K562 (cell line): ENCODE results near the gene TRIM38. TPM values are rescaled to one million over a fixed set of nuclear protein-coding genes. Genes with fewer than 3 reads are reported as not detected.

Experiments used
- ARID3A ChIP-seq: IDR thresholded peaks from 2 replicates; pipeline ENCODE4 v1.6.1; 2012; ENCODE audit warnings: low read depth, low read length, improper control_type of control experiment, borderline replicate concordance
- ARID3B ChIP-seq: fragments of 250-450 bp; sonication (Bioruptor Pico); IDR thresholded peaks from 2 replicates; pipeline ENCODE4 v1.4.0; 2020; ENCODE audit warnings: borderline replicate concordance
- ARID4B ChIP-seq: sonication (generic); formaldehyde crosslinking; IDR thresholded peaks from 2 replicates; pipeline ENCODE4 v1.8.0; 2022; ENCODE audit warnings: mild to moderate bottlenecking, missing genetic modification reagents
- BCL6 ChIP-seq: fragments of 250-450 bp; sonication (Bioruptor Pico); IDR thresholded peaks from 2 replicates; pipeline ENCODE4 v1.4.0; 2020
- HDAC1 ChIP-seq, 2 experiments: fragments of 450-650 bp; IDR thresholded peaks; 2 replicates each; pipeline ENCODE4 v1.6.1; 2016 to 2017; ENCODE audit warnings: inconsistent platforms in 1 of 2, mild to moderate bottlenecking in 1 of 2, moderate library complexity in 1 of 2
- HMG20B ChIP-seq: fragments of 250-450 bp; sonication (Bioruptor Pico); IDR thresholded peaks from 2 replicates; pipeline ENCODE4 v1.5.0; 2021; ENCODE audit warnings: mild to moderate bottlenecking
- HNRNPL ChIP-seq: fragments of 200-400 bp; formaldehyde crosslinking; IDR thresholded peaks from 2 replicates; pipeline ENCODE4 v1.6.1; 2017; ENCODE audit warnings: low read depth, mild to moderate bottlenecking, low read length
- MECOM ChIP-seq: fragments of 250-450 bp; sonication (Bioruptor Pico); IDR thresholded peaks from 2 replicates; pipeline ENCODE4 v1.8.0; 2022; ENCODE audit warnings: inconsistent platforms
- NFE2L1 ChIP-seq: fragments of 450-650 bp; IDR thresholded peaks from 2 replicates; pipeline ENCODE4 v1.6.1; 2016; ENCODE audit warnings: missing genetic modification characterization, low read depth, mild to moderate bottlenecking, missing compliant biosample characterization, moderate library complexity, borderline replicate concordance
- PBX2 ChIP-seq, 2 experiments: IDR thresholded peaks in 1 of 2; conservative IDR thresholded peaks in 1 of 2; 2 replicates each; pipeline ENCODE4 v1.6.1; 2016; ENCODE audit warnings: low read depth in 2 of 2, mild to moderate bottlenecking in 1 of 2, missing compliant biosample characterization in 1 of 2, missing genetic modification characterization in 1 of 2, moderate library complexity in 1 of 2
- PML ChIP-seq: IDR thresholded peaks from 2 replicates; pipeline ENCODE4 v1.6.1; 2012; ENCODE audit warnings: low read length, inconsistent platforms
- RAD21 ChIP-seq, 2 experiments: fragments of 250-450 bp in 1 of 2; fragments of 450-650 bp in 1 of 2; sonication (Bioruptor Pico) in 1 of 2; formaldehyde crosslinking in 1 of 2; IDR thresholded peaks in 1 of 2; conservative IDR thresholded peaks in 1 of 2; 2 replicates each; pipeline versions ENCODE4 v1.4.0 to v1.8.0; 2020 to 2022; ENCODE audit warnings: mild to moderate bottlenecking in 2 of 2, moderate library complexity in 1 of 2
- SREBF2 ChIP-seq: sonication (generic); formaldehyde crosslinking; IDR thresholded peaks from 2 replicates; pipeline ENCODE4 v1.4.0; 2020; ENCODE audit warnings: mild to moderate bottlenecking, missing genetic modification reagents
- TAL1 ChIP-seq: fragments of 450-650 bp; IDR thresholded peaks from 2 replicates; pipeline ENCODE4 v1.6.1; 2016; ENCODE audit warnings: mild to moderate bottlenecking
- TCFL5 ChIP-seq: fragments of 250-450 bp; sonication (Bioruptor Pico); conservative IDR thresholded peaks from 2 replicates; pipeline ENCODE4 v1.6.1; 2021; ENCODE audit warnings: mild to moderate bottlenecking, moderate library complexity, matching md5 sums
- ZKSCAN8 ChIP-seq: fragments of 200-800 bp; sonication (Bioruptor generic); IDR thresholded peaks from 2 replicates; pipeline ENCODE4 v1.6.1; 2016; ENCODE audit warnings: missing genetic modification characterization, missing compliant biosample characterization
- ZNF41 ChIP-seq: fragments of 250-450 bp; sonication (Bioruptor Pico); conservative IDR thresholded peaks from 2 replicates; pipeline ENCODE4 v1.4.0; 2020; ENCODE audit warnings: mild to moderate bottlenecking
- polyA plus RNA-seq, 8 experiments: library from polyadenylated mRNA; depleted of rRNA in 4 of 8; stranded (reverse) in 5 of 8; unstranded in 3 of 8; fragments of >200 nt; fragmentation: Nextera tagmentation in 2 of 8; fragmentation: Illumina TruSeq in 1 of 8; extraction: Ambion mirVana in 2 of 8; extraction: Trizol in 1 of 8; gene quantifications; 2 replicates each; pipeline versions ENCODE4 v1.2.1 to v1.2.3, GENCODE V29; 2011 to 2014; ENCODE audit warnings: inconsistent platforms in 1 of 8, missing spikeins in 1 of 8
- total RNA-seq, 7 experiments: library from RNA; depleted of rRNA in 6 of 7; stranded (reverse); fragments of >200 nt in 6 of 7; fragmentation: Illumina TruSeq in 2 of 7; extraction: Trizol in 2 of 7; gene quantifications; 2 replicates each; pipeline versions ENCODE4 v1.2.1 to v1.2.3, GENCODE V29; 2011 to 2021; ENCODE audit warnings: low replicate concordance in 1 of 7

The TRIM38 gene
- total and polyA plus RNA-seq, 9 of the 15 experiments (the other 6 are each of a cell fraction or from before 2014, with no cell fraction given): 1.7 to 6.7 (median 6.3) TPM

- TF ChIP-seq TCFL5 (CRISPR knock-in tag) (no peak), HNRNPL (no peak), HMG20B (CRISPR knock-in tag) (no peak), ARID4B (CRISPR knock-in tag) (no peak; the same call in 1 of the 2 replicates), RAD21 (CRISPR knock-in tag; conservative IDR thresholded peaks at IDR 0.05 in 1 of 2, IDR thresholded peaks at IDR 0.05 in 1 of 2) (no peak), TAL1 (no peak), SREBF2 (CRISPR knock-in tag) (0 out of 2 replicates have a peak, but pooled peaks have one; percentile 69), ZKSCAN8 (CRISPR knock-in tag) (peak; percentile 46; the same call in 1 of the 2 replicates), MECOM (CRISPR knock-in tag) (no peak), PML (peak; percentile 85), PBX2 (CRISPR knock-in tag; IDR thresholded peaks at IDR 0.05; ENCODE audit: low read depth) (no peak), PBX2 (tag; conservative IDR thresholded peaks at IDR 0.05; ENCODE audit: low read depth) (no peak), ARID3A (no peak), NFE2L1 (tag) (no peak), BCL6 (CRISPR knock-in tag) (no peak), ZNF41 (CRISPR knock-in tag) (no peak), ARID3B (CRISPR knock-in tag) (no peak), HDAC1 (IDR thresholded peaks at IDR 0.05) (no peak)
These were observed 57.9 kb downstream of the TRIM38 start (continued) for GRCh38 chr6:26020329-26021000.
